Measurements from ENCODE around the gene PUM2.

DNA sequence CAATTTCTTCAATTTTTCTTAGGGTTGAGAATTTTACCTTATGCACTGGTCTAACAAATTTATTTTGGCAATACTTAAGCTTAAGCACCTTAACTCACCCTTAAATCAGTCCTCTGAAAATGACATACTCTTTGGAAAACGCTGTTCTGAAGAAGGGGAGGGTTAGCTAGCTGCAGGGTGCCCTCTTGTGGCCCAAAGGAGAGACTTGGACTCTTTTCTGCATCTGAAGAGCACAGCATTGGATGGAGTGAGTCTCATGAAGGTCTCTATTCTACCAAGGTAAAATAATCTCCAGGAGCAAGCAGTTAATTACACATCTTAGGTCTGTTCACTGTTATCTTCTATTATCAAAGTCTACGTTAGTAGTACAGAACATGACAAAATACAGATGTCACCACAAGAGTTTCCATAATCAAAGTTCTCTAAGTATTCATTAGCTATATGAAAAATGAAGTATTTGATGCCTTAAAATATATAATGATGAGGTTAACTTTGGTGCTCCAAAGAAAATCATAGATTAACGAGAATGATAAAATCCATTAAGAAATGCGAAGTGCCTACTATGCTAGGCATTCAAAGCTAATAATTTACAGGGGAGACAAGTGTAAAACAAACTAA, 24.4 kb downstream of the PUM2 start:
- TF ChIP-seq GATA2 (IDR thresholded peaks at IDR 0.05; ENCODE audit: low read depth, low read length) (no peak), GATA3 (IDR thresholded peaks at IDR 0.05; ENCODE audit: low read depth, low read length) (no peak)
